GM23338 (cell line): ENCODE results near the gene NPM3. TPM values are rescaled to one million over a fixed set of nuclear protein-coding genes. Genes with fewer than 3 reads are reported as not detected.

Experiments
- ATAC-seq: fragments of 200-7000 bp; cut with Tn5 transposase; 3 replicates; pipeline ENCODE4 v1.9.1; 2020
- DNase-seq: peaks from one replicate; pipeline ENCODE4 v3.0.0-alpha.2; 2015; ENCODE audit warnings: low spot score
- H2AFZ ChIP-seq: fragments of 200-600 bp; sonication (generic); 2 replicates; pipeline ENCODE4 v1.8.0; 2016; ENCODE audit warnings: antibody characterized with exemption, mild to moderate bottlenecking, moderate library complexity
- H3F3A ChIP-seq: fragments of 200-600 bp; sonication (generic); replicated peaks from 2 replicates; pipeline ENCODE4 v1.8.0; 2017; ENCODE audit warnings: antibody characterized with exemption, mixed run types, low read depth
- H3K27ac ChIP-seq: fragments of 200-600 bp; sonication (generic); 2 replicates; pipeline ENCODE4 v1.6.1; 2016; ENCODE audit warnings: low read depth
- H3K27me3 ChIP-seq: fragments of 200-600 bp; sonication (generic); 2 replicates; pipeline ENCODE4 v1.8.0; 2016; ENCODE audit warnings: mild to moderate bottlenecking, mixed run types, moderate library complexity; ENCODE audit not compliant: insufficient read depth
- H3K36me3 ChIP-seq: fragments of 200-600 bp; sonication (generic); 2 replicates; pipeline ENCODE4 v1.8.0; 2016; ENCODE audit warnings: mild to moderate bottlenecking; ENCODE audit not compliant: insufficient read depth
- H3K4me1 ChIP-seq: fragments of 200-600 bp; sonication (generic); 2 replicates; pipeline ENCODE4 v1.8.0; 2016; ENCODE audit warnings: mild to moderate bottlenecking, moderate library complexity; ENCODE audit not compliant: insufficient read depth
- H3K4me2 ChIP-seq: fragments of 200-600 bp; sonication (generic); 2 replicates; pipeline ENCODE4 v1.7.1; 2017; ENCODE audit warnings: mixed run types
- H3K4me3 ChIP-seq: fragments of 200-600 bp; sonication (generic); 2 replicates; pipeline ENCODE4 v1.6.1; 2016; ENCODE audit warnings: mixed run types
- H3K79me2 ChIP-seq: fragments of 200-600 bp; sonication (generic); replicated peaks from 2 replicates; pipeline ENCODE4 v1.8.0; 2017; ENCODE audit warnings: mild to moderate bottlenecking; ENCODE audit not compliant: insufficient read depth
- H3K9me2 ChIP-seq: fragments of 200-600 bp; sonication (generic); 2 replicates; pipeline ENCODE4 v1.8.0; 2017; ENCODE audit not compliant: insufficient read depth
- H4K20me1 ChIP-seq: fragments of 200-600 bp; sonication (generic); replicated peaks from 2 replicates; pipeline ENCODE4 v1.8.0; 2017; ENCODE audit warnings: mild to moderate bottlenecking; ENCODE audit not compliant: insufficient read depth
- H3K27ac Mint-ChIP-seq: 2 replicates; pipeline ENCODE4 v1.8.0; 2020; ENCODE audit warnings: inconsistent platforms, mild to moderate bottlenecking, moderate library complexity, mixed read lengths
- H3K27me3 Mint-ChIP-seq: 3 replicates; pipeline ENCODE4 v1.8.0; 2022; ENCODE audit warnings: low read depth, mild to moderate bottlenecking, moderate library complexity, mixed read lengths, inconsistent platforms; ENCODE audit not compliant: insufficient read depth, poor library complexity
- H3K36me3 Mint-ChIP-seq: 3 replicates; pipeline ENCODE4 v1.8.0; 2021; ENCODE audit warnings: low read depth, mild to moderate bottlenecking, inconsistent platforms, moderate library complexity, mixed read lengths
- H3K4me1 Mint-ChIP-seq: 3 replicates; pipeline ENCODE4 v1.8.0; 2020; ENCODE audit warnings: mild to moderate bottlenecking, inconsistent platforms, mixed read lengths
- H3K4me3 Mint-ChIP-seq: 3 replicates; pipeline ENCODE4 v1.8.0; 2021; ENCODE audit warnings: moderate library complexity, mild to moderate bottlenecking, inconsistent platforms, mixed read lengths
- H3K9me3 Mint-ChIP-seq: 3 replicates; pipeline ENCODE4 v1.8.0; 2020; ENCODE audit warnings: moderate library complexity, mild to moderate bottlenecking, inconsistent platforms, mixed read lengths
- CTCF ChIP-seq, 2 experiments: fragments of 200-600 bp in 1 of 2; sonication (generic) in 1 of 2; conservative IDR thresholded peaks; 2 replicates each; pipeline versions ENCODE4 v1.5.1 to v1.6.1; 2016 to 2017; ENCODE audit warnings: antibody characterized with exemption in 2 of 2, low read depth in 2 of 2, mild to moderate bottlenecking in 2 of 2, moderate library complexity in 1 of 2
- ETS1 ChIP-seq: IDR thresholded peaks from 2 replicates; pipeline ENCODE4 v1.6.1; 2016; ENCODE audit warnings: antibody characterized with exemption
- EZH2phosphoT487 ChIP-seq: fragments of 200-600 bp; sonication (generic); IDR thresholded peaks from one replicate; pipeline ENCODE4 v1.8.1; 2018; ENCODE audit warnings: antibody characterized with exemption; ENCODE audit not compliant: unreplicated experiment
- JUNB ChIP-seq: IDR thresholded peaks from one replicate; pipeline ENCODE4 v1.6.1; 2016; ENCODE audit warnings: antibody characterized with exemption; ENCODE audit not compliant: unreplicated experiment
- NANOG ChIP-seq: IDR thresholded peaks from 2 replicates; pipeline ENCODE4 v1.6.1; 2016; ENCODE audit warnings: antibody characterized with exemption, borderline replicate concordance
- REST ChIP-seq: IDR thresholded peaks from one replicate; pipeline ENCODE4 v1.6.1; 2018; ENCODE audit warnings: antibody characterized with exemption; ENCODE audit not compliant: unreplicated experiment
- polyA plus RNA-seq: library from polyadenylated mRNA; unstranded; fragments of >200 nt; fragmentation: Nextera tagmentation; extraction: Ambion mirVana; gene quantifications from 2 replicates; pipeline ENCODE4 v1.2.1, GENCODE V29; 2016
- total RNA-seq: library from RNA; depleted of rRNA; stranded (reverse); fragments of >200 nt; shearing (Covaris generic); gene quantifications from 2 replicates; pipeline ENCODE4 v1.2.3, GENCODE V29; 2014

The NPM3 gene
- total and polyA plus RNA-seq, 2 experiments from 2014 or later = 31.5 to 258 TPM

GRCh38 chr10:101829561-101830315 is 46.5 kb upstream of the NPM3 start:
- Mint-ChIP-seq H3K27me3 (peaks cover 22% of the 10 kb centered on the region), H3K4me1 (peaks cover 20% of the 10 kb centered on the region), H3K36me3 (peaks cover 3% of the 10 kb centered on the region; the same call in 1 of the 3 replicates), H3K27ac (peak overlapping the region; percentile 12), H3K4me3 (peak overlapping the region; percentile 82), H3K9me3 (no peaks in the 10 kb centered on the region; the same call in 1 of the 3 replicates)
- no peaks in the 10 kb centered on the region for H3K79me2 ChIP-seq
- H4K20me1 ChIP-seq = peaks cover 2% of the 10 kb centered on the region
- peaks cover 17% of the 10 kb centered on the region for H3K4me1 ChIP-seq
- H3K4me2 ChIP-seq = peak overlapping the region; percentile 92
- DNase-seq (peak; percentile 90), ATAC-seq (peak; percentile 50)
- peaks cover 18% of the 10 kb centered on the region for H3F3A ChIP-seq
- H3K36me3 ChIP-seq = no peaks in the 10 kb centered on the region
- peak overlapping the region; percentile 64 for H3K4me3 ChIP-seq
- TF ChIP-seq NANOG (no peak), JUNB (no peak), EZH2phosphoT487 (no peak), ETS1 (no peak), CTCF (conservative IDR thresholded peaks at IDR 0.05; ENCODE audit: low read depth in 2 of 2) (no peak), REST (no peak)
- no peaks in the 10 kb centered on the region for H3K9me2 ChIP-seq
- no peaks in the 10 kb centered on the region for H3K27me3 ChIP-seq
- H2AFZ ChIP-seq = peak overlapping the region; percentile 47; the same call in 1 of the 2 replicates
- H3K27ac ChIP-seq = peak overlapping the region; percentile 63; the same call in 1 of the 2 replicates
